CD4-positive, alpha-beta T cell treated with Interferon alpha-2 for 1 hour (primary cell): ENCODE data around the gene ADGRA1.
"Not testable (repeated sequence)": the region's sequence is repeated elsewhere in the genome, so short reads cannot be mapped to it uniquely, and the experiment has no call there.

ENCODE experiments used
- DNase-seq, 2 donors: peaks; one replicate each; pipeline ENCODE4 v3.0.0-alpha.2; 2020 to 2022

Gene ADGRA1

GRCh38 chr10:133087679-133088178 is at the start of gene ADGRA1:
ADGRA1 (plus strand) TSS chr10:133087924; CDS start chr10:133088910, 986 bp downstream.
- DNase-seq: no peak

- DNase-seq: no peak
Observed at GRCh38 chr10:133038036-133038823, 49.5 kb upstream of the ADGRA1 start.

- no peak for DNase-seq
Observed at GRCh38 chr10:133039107-133039802, 48.5 kb upstream of the ADGRA1 start.

GRCh38 chr10:133039803-133040165 is 47.9 kb upstream of the ADGRA1 start:
- no peak for DNase-seq

GRCh38 chr10:133040198-133040597 is 47.5 kb upstream of the ADGRA1 start:
- DNase-seq: no peak

GRCh38 chr10:133041101-133041500 is 46.6 kb upstream of the ADGRA1 start:
- DNase-seq: no peak

GRCh38 chr10:133042061-133042460 is 45.7 kb upstream of the ADGRA1 start:
- no peak for DNase-seq

GRCh38 chr10:133042816-133043215 is 44.9 kb upstream of the ADGRA1 start:
- DNase-seq: no peak

- no peak for DNase-seq
Observed at GRCh38 chr10:133043541-133044225, 44.0 kb upstream of the ADGRA1 start.

- DNase-seq: no peak
Observed at GRCh38 chr10:133044401-133044811, 43.3 kb upstream of the ADGRA1 start.

- DNase-seq: no peak
Observed at GRCh38 chr10:133045556-133046389, 42.0 kb upstream of the ADGRA1 start.

- no peak for DNase-seq
Observed at GRCh38 chr10:133046390-133046765, 41.3 kb upstream of the ADGRA1 start.

GRCh38 chr10:133047526-133048123 is 40.1 kb upstream of the ADGRA1 start:
- no peak for DNase-seq

- no peak for DNase-seq
Observed at GRCh38 chr10:133048266-133048665, 39.5 kb upstream of the ADGRA1 start.

GRCh38 chr10:133048926-133049325 is 38.8 kb upstream of the ADGRA1 start:
- no peak for DNase-seq

GRCh38 chr10:133049639-133050038 is 38.1 kb upstream of the ADGRA1 start:
- DNase-seq: no peak

GRCh38 chr10:133050371-133050770 is 37.4 kb upstream of the ADGRA1 start:
- DNase-seq: no peak

GRCh38 chr10:133052076-133052475 is 35.6 kb upstream of the ADGRA1 start:
- DNase-seq: no peak

- not testable (repeated sequence) for DNase-seq
Observed at GRCh38 chr10:133053527-133054133, 34.1 kb upstream of the ADGRA1 start.

- no peak for DNase-seq
Observed at GRCh38 chr10:133055470-133055869, 32.3 kb upstream of the ADGRA1 start.

GRCh38 chr10:133056001-133056400 is 31.7 kb upstream of the ADGRA1 start:
- no peak for DNase-seq
